H9 (cell line): ENCODE results near the gene NCK1. TPM values are rescaled to one million over a fixed set of nuclear protein-coding genes. Genes with fewer than 3 reads are reported as not detected.

Source experiments
- DNase-seq: peaks from one replicate; pipeline ENCODE4 v3.0.0-alpha.2; 2017
- H2AFZ ChIP-seq: one replicate; pipeline ENCODE4 v1.6.1; 2013; ENCODE audit warnings: mild to moderate bottlenecking, low read length, control low read depth, moderate library complexity
- H2AK5ac ChIP-seq: 2 replicates; pipeline ENCODE4 v1.6.1; 2013; ENCODE audit warnings: low read length, control low read depth, mixed read lengths; ENCODE audit not compliant: insufficient read length
- H2BK120ac ChIP-seq: one replicate; pipeline ENCODE4 v1.6.1; 2013; ENCODE audit warnings: low read depth, mild to moderate bottlenecking, low read length, control low read depth, inconsistent platforms; ENCODE audit not compliant: poor library complexity, severe bottlenecking
- H2BK12ac ChIP-seq: 2 replicates; pipeline ENCODE4 v1.6.1; 2013; ENCODE audit warnings: low read length, control low read depth, mixed read lengths, low read depth; ENCODE audit not compliant: insufficient read length
- H2BK15ac ChIP-seq: 2 replicates; pipeline ENCODE4 v1.6.1; 2013; ENCODE audit warnings: low read depth, low read length, control low read depth
- H2BK20ac ChIP-seq: one replicate; pipeline ENCODE4 v1.6.1; 2013; ENCODE audit warnings: low read depth, mild to moderate bottlenecking, low read length, control low read depth, inconsistent platforms; ENCODE audit not compliant: poor library complexity, severe bottlenecking
- H2BK5ac ChIP-seq: 2 replicates; pipeline ENCODE4 v1.6.1; 2013; ENCODE audit warnings: low read length, control low read depth, mixed read lengths; ENCODE audit not compliant: insufficient read length
- H3K14ac ChIP-seq: 2 replicates; pipeline ENCODE4 v1.6.1; 2013; ENCODE audit warnings: low read length, control low read depth; ENCODE audit not compliant: insufficient read depth
- H3K18ac ChIP-seq: 2 replicates; pipeline ENCODE4 v1.6.1; 2013; ENCODE audit warnings: low read depth, mild to moderate bottlenecking, mixed read lengths, low read length, control low read depth; ENCODE audit not compliant: insufficient read length
- H3K23ac ChIP-seq: 2 replicates; pipeline ENCODE4 v1.6.1; 2013; ENCODE audit warnings: low read length, control low read depth, mixed read lengths, low read depth; ENCODE audit not compliant: insufficient read length
- H3K23me2 ChIP-seq: 2 replicates; pipeline ENCODE4 v1.6.1; 2013; ENCODE audit warnings: low read depth, mild to moderate bottlenecking, mixed read lengths, low read length, control low read depth; ENCODE audit not compliant: insufficient read length, poor library complexity, severe bottlenecking
- H3K27ac ChIP-seq: 2 replicates; pipeline ENCODE4 v1.5.1; 2013; ENCODE audit warnings: low read length, control low read depth, mixed read lengths, low read depth; ENCODE audit not compliant: insufficient read length
- H3K27me3 ChIP-seq: 2 replicates; pipeline ENCODE4 v1.6.1; 2013; ENCODE audit warnings: low read length, control low read depth, inconsistent platforms; ENCODE audit not compliant: insufficient read depth
- H3K4ac ChIP-seq: 2 replicates; pipeline ENCODE4 v1.6.1; 2013; ENCODE audit warnings: low read depth, mild to moderate bottlenecking, control low read depth, inconsistent platforms, low read length, moderate library complexity
- H3K4me1 ChIP-seq: 2 replicates; pipeline ENCODE4 v1.6.1; 2013; ENCODE audit warnings: low read length, control low read depth, inconsistent platforms; ENCODE audit not compliant: insufficient read depth
- H3K4me2 ChIP-seq: 2 replicates; pipeline ENCODE4 v1.6.1; 2013; ENCODE audit warnings: low read length, control low read depth, mixed read lengths; ENCODE audit not compliant: insufficient read length, insufficient read depth
- H3K56ac ChIP-seq: 2 replicates; pipeline ENCODE4 v1.6.1; 2013; ENCODE audit warnings: low read depth, mild to moderate bottlenecking, mixed read lengths, low read length, control low read depth; ENCODE audit not compliant: insufficient read length
- H3K79me1 ChIP-seq: 2 replicates; pipeline ENCODE4 v1.6.1; 2013; ENCODE audit warnings: low read depth, mild to moderate bottlenecking, moderate library complexity, low read length, control low read depth, inconsistent platforms; ENCODE audit not compliant: insufficient read depth, poor library complexity, severe bottlenecking
- H3K79me2 ChIP-seq: 2 replicates; pipeline ENCODE4 v1.6.1; 2013; ENCODE audit warnings: low read length, control low read depth, inconsistent platforms; ENCODE audit not compliant: insufficient read depth
- H3K9ac ChIP-seq: 2 replicates; pipeline ENCODE4 v1.6.1; 2013; ENCODE audit warnings: low read length, control low read depth, mixed read lengths; ENCODE audit not compliant: insufficient read length; ENCODE audit errors: extremely low read depth
- H3K9me3 ChIP-seq: one replicate; pipeline ENCODE4 v1.6.1; 2013; ENCODE audit warnings: low read depth, low read length, inconsistent platforms; ENCODE audit not compliant: control insufficient read depth
- H3T11ph ChIP-seq: one replicate; pipeline ENCODE4 v1.6.1; 2013; ENCODE audit warnings: mild to moderate bottlenecking, low read length, control low read depth, inconsistent platforms
- H4K20me1 ChIP-seq: one replicate; pipeline ENCODE4 v1.6.1; 2013; ENCODE audit not compliant: control insufficient read depth, insufficient read length, insufficient read depth
- H4K5ac ChIP-seq: 2 replicates; pipeline ENCODE4 v1.6.1; 2013; ENCODE audit warnings: low read depth, mild to moderate bottlenecking, mixed read lengths, low read length, control low read depth; ENCODE audit not compliant: insufficient read length
- H4K8ac ChIP-seq: replicated peaks from 2 replicates; pipeline ENCODE4 v1.6.1; 2013; ENCODE audit warnings: low read length, control low read depth, mixed read lengths, low read depth; ENCODE audit not compliant: insufficient read length
- H4K91ac ChIP-seq: 2 replicates; pipeline ENCODE4 v1.6.1; 2013; ENCODE audit warnings: low read depth, mild to moderate bottlenecking, moderate library complexity, mixed read lengths, low read length, control low read depth; ENCODE audit not compliant: insufficient read length
- H3K27ac Mint-ChIP-seq, 3 experiments: 2 replicates in 2 of 3; 3 replicates in 1 of 3; pipeline ENCODE4 v1.8.0; 2020 to 2021; ENCODE audit warnings: mixed read lengths in 3 of 3, mild to moderate bottlenecking in 1 of 3, moderate library complexity in 1 of 3
- H3K27me3 Mint-ChIP-seq: 2 replicates; pipeline ENCODE4 v1.8.0; 2021; ENCODE audit warnings: low read depth, mild to moderate bottlenecking, moderate library complexity, mixed read lengths
- H3K36me3 Mint-ChIP-seq, 3 experiments: 2 replicates in 2 of 3; 3 replicates in 1 of 3; pipeline ENCODE4 v1.8.0; 2020 to 2021; ENCODE audit warnings: low read depth in 3 of 3, mixed read lengths in 3 of 3; ENCODE audit not compliant: insufficient read depth in 1 of 3
- H3K4me1 Mint-ChIP-seq, 2 experiments: 2 replicates each; pipeline ENCODE4 v1.8.0; 2020; ENCODE audit warnings: mixed read lengths in 2 of 2
- H3K4me3 Mint-ChIP-seq, 2 experiments: 2 replicates in 1 of 2; 3 replicates in 1 of 2; pipeline ENCODE4 v1.8.0; 2020 to 2021; ENCODE audit warnings: mild to moderate bottlenecking in 2 of 2, mixed read lengths in 2 of 2, moderate library complexity in 1 of 2
- H3K9me3 Mint-ChIP-seq, 2 experiments: 2 replicates in 1 of 2; 3 replicates in 1 of 2; pipeline ENCODE4 v1.8.0; 2020; ENCODE audit warnings: mild to moderate bottlenecking in 2 of 2, mixed read lengths in 2 of 2, moderate library complexity in 1 of 2
- WGBS: extraction: QIAGEN DNeasy Blood & Tissue Kit; methylation state at CpG from one replicate; pipeline ENCODE4 v1.1.7; 2013; ENCODE audit warnings: missing lambda C conversion rate, low lambda C conversion rate, mixed read lengths; ENCODE audit not compliant: insufficient read length; ENCODE audit errors: extremely low coverage; 5-methylcytosine and 5-hydroxymethylcytosine counted together
- total RNA-seq: library from RNA; stranded (reverse); gene quantifications from 2 replicates; pipeline ENCODE4 v1.2.1, GENCODE V29; 2021
- TF ChIP-seq, protein P1 (sequence below): fragments of 200-600 bp; sonication (generic); conservative IDR thresholded peaks from 3 replicates; pipeline ENCODE4 v1.8.0; 2021; ENCODE audit warnings: antibody characterized with exemption, mild to moderate bottlenecking

The NCK1 gene
- total RNA-seq, 1 experiment from 2014 or later = 26.4 TPM

DNA sequence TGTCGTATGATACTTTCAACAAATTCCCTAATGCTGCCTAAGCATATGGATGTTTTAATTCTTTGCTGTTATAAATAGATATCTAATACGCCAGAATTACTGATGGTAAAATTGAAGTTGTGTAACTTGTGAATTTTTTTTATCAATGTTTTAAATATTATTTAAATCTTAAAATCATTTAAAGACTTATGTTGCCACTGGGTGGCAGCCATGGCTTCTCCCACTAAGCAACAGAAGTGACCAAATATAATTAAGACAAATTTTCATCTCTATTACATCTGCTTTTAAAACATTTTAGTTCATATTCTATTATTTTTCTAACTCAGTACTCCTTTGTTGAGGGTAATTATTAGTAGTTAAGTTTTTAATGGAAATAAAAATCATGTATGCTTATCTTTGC is 87.7 kb downstream of the NCK1 start:
- Histone ChIP-seq H3K14ac (no peak overlapping the region), H3K4me1 (no peaks in the 10 kb centered on the region; the same call in 1 of the 2 replicates), H3K23me2 (no peaks in the 10 kb centered on the region), H3K27ac (no peak overlapping the region), H3K79me1 (no peaks in the 10 kb centered on the region), H2BK120ac (no peak overlapping the region), H4K8ac (no peak overlapping the region), H2AK5ac (no peak overlapping the region), H2AFZ (no peak overlapping the region), H3K79me2 (no peaks in the 10 kb centered on the region), H3K56ac (no peak overlapping the region), H4K91ac (no peak overlapping the region), H3T11ph (no peak overlapping the region), H4K20me1 (no peaks in the 10 kb centered on the region), H3K23ac (no peak overlapping the region), H2BK15ac (no peak overlapping the region), H3K9me3 (no peaks in the 10 kb centered on the region), H3K18ac (no peak overlapping the region), H3K9ac (no peak overlapping the region), H4K5ac (no peak overlapping the region), H3K4ac (no peak overlapping the region), H3K27me3 (no peaks in the 10 kb centered on the region), H3K4me2 (no peak overlapping the region), H2BK20ac (no peak overlapping the region), H2BK12ac (no peak overlapping the region), H2BK5ac (no peak overlapping the region)
- Mint-ChIP-seq H3K9me3 (no peaks in the 10 kb centered on the region), H3K27ac (no peak overlapping the region), H3K4me1 (peaks cover 4% of the 10 kb centered on the region in 2 experiments; a peak in 3 of 4 replicates), H3K27me3 (no peaks in the 10 kb centered on the region), H3K4me3 (no peak overlapping the region), H3K36me3 (peaks cover 0 to 11% (median 0%) of the 10 kb centered on the region in 3 experiments; a peak in 3 of 7 replicates)
- TF ChIP-seq, protein P1, sequence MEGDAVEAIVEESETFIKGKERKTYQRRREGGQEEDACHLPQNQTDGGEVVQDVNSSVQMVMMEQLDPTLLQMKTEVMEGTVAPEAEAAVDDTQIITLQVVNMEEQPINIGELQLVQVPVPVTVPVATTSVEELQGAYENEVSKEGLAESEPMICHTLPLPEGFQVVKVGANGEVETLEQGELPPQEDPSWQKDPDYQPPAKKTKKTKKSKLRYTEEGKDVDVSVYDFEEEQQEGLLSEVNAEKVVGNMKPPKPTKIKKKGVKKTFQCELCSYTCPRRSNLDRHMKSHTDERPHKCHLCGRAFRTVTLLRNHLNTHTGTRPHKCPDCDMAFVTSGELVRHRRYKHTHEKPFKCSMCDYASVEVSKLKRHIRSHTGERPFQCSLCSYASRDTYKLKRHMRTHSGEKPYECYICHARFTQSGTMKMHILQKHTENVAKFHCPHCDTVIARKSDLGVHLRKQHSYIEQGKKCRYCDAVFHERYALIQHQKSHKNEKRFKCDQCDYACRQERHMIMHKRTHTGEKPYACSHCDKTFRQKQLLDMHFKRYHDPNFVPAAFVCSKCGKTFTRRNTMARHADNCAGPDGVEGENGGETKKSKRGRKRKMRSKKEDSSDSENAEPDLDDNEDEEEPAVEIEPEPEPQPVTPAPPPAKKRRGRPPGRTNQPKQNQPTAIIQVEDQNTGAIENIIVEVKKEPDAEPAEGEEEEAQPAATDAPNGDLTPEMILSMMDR = peak; percentile 32; the same call in 1 of the 3 replicates
- DNase-seq = no peak
- WGBS = no CpG with 5 or more reads among the region's 2 CpGs
